ENCODE measurements around the gene CCDC27.

CCDC27 gene

DNA sequence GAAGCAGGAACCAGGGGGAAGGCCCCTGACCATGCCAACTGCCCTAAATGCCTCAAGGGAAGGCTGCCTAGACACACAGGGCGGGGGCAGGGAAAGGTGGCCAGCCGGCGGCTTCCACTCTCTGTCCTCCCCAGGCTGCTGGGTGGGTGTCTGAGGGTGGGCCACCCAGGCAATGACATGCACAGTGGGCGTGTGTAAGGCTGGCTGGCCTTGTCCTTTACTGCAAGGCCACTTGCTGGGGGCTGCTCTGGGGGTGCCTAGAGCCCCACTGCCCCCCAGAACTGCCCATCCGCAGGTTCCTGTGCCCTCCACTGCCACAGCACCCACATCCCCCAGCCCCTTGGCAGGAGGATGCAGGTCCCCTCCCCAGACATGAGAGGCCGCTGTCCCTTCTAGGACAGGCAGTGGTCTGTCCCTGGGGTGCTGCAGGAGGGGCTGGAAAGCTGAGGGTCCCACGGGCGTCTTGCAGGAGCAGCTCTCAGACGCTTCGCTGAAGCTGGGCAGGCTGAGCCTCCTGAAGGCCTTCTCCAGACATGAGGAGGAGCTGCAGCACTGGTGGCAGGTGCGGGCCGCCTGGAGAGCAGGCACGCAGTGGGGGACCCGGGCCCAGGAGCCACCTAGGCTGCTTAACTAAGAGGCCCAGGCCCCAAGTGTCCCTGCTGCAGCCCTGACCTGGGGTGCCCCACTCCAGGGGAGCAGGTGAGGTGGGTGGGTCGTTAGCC lies 10.1 kb downstream of the CCDC27 start:
- no peak for DNase-seq

DNA sequence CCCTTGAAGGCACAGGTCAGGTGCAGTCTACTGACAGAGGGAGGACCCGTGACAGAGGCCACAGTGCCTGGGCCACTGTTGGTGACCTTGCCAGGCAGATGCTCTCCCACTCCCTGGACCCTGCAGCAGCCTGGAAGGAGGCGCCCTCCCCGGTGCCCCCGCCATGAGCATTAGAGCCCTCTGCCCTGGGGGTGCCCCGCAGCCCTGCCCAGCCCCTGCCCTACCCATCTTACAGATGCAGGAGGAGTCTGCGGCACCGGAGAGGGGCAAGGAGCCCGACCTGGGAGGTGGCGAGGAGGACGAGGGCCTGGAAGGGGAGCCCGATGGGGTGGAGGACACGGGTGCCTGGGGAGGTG lies 10.6 kb downstream of the CCDC27 start:
- DNase-seq, result no peak

DNA sequence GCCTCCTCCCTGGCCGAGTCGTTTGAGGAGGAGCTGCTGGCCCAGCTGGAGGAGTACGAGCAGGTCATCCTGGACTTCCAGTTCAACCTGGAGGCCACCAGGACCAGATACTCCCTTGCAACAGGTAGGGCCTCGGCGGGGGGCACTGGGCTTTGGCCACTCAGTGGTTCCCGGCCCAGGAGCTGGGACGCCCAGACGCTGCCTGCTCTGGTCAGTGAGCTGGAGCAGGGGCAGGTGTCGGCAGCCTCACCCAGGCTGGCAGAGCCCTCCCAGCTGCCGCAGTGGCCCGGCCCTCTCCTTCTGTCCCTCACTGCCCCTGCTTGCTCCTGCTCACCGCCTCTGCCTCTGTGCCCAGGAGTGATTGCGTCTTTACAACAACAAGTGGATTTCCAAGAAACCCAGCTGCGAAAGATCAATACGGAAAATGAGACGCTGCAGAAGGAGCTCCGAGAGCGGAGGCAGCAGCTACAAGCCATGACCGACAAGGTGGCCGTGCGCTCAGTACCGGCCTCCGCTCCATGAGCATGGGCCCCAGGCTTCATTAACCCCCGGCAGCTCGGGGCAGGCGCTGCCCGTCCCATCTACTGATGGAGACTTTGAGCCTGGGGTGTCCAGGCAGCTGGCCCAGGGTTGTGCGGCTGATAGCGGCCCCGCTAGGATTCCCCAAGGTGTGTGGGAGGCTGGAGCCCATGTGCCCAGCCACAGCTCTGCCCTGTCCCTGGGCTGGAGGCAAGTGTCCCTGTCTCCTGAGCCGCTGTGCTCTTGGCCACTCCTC lies 11.3 kb downstream of the CCDC27 start:
- no peak for DNase-seq

DNA sequence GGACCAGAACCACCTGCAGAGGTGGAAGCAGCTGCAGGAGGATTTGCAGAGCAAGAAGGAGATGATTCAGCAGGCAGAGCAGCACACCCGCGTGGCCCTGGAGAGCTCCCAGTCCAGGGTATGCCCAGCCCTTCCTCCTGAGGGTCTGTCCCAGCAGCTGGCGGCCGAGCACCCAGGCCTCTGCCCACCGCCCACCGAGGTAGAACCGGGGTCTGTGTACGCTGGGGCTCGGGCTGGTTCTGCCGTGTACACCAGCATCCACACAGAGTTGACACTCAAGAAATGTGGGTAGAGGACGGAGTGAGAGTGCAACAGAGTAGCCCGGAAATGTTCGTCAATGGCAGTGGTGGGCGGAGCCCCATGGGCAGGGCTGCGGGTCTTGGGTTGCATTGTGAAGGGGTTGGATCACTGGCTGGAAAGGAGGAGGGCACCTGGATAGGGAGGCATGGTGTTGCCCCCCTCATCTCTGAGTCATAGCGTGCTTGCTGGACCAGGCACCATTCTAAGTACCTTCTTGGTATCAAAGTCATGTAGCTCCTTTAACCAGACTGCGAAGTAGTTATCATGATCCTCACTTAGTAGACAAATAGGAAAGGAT lies 15.2 kb downstream of the CCDC27 start:
- DNase-seq, result no peak

DNA sequence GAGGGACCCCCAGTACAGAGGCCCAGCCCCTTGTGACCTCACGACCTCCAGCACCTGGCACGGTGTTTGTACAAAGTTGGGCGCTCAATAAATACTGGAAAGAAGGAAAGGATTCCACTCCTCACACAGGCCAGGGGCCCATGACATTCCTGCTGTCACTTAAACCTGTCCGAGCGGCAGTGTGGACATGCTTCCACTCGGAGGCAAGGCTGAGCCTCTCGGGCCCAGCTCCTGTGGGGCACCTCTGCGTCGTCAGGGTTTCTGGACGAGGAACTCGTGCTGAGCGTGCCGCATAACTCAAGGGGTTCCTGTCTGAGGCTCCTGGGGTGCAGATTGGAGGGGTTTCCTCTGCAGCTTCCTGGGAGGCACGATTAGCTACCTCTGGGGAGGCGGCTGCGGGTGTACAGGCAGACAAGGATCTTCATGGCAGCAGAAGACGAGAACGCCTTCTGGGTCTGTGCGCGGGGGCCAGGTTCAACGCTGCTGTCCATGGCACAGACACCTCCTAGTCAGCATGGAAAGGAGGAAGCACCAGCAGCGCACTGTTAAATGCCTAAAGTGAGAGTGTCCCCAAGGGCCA lies 16.7 kb downstream of the CCDC27 start:
- DNase-seq, result no peak

DNA sequence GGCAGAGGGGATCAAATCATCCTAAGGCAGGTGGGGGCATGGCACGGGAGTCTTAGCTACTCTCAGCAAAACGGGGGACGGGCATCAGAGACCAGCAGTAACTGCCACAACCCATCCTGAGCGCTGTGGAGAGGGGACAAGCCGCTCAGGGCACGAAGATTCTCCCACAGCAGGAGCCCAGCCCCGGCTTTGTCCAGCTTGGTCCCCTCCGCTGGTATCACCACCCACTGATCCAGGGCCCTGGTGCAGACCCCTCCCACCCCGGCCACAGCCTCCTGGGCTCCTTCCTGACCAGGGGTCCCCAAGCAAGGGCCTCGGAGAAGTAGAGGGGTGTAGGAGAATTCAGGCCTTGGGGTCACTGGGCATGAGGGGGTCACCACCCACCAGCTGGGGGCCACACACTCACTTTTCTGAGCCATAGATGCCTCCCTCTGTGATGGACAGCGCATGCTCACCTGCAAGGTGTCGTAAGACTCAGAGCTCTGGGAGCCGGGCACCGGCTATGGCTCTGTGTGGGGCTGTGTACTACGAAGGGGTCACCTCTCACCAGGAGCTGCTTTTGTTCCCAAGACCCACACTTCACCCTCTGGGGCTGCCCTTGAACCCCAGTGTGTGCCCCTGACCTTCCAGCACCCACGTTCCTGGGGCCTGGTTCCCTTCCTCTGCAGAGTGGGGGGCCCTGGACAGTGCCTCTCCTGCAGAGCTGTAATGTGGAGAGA lies 18.0 kb downstream of the CCDC27 start:
- no peak for DNase-seq

DNA sequence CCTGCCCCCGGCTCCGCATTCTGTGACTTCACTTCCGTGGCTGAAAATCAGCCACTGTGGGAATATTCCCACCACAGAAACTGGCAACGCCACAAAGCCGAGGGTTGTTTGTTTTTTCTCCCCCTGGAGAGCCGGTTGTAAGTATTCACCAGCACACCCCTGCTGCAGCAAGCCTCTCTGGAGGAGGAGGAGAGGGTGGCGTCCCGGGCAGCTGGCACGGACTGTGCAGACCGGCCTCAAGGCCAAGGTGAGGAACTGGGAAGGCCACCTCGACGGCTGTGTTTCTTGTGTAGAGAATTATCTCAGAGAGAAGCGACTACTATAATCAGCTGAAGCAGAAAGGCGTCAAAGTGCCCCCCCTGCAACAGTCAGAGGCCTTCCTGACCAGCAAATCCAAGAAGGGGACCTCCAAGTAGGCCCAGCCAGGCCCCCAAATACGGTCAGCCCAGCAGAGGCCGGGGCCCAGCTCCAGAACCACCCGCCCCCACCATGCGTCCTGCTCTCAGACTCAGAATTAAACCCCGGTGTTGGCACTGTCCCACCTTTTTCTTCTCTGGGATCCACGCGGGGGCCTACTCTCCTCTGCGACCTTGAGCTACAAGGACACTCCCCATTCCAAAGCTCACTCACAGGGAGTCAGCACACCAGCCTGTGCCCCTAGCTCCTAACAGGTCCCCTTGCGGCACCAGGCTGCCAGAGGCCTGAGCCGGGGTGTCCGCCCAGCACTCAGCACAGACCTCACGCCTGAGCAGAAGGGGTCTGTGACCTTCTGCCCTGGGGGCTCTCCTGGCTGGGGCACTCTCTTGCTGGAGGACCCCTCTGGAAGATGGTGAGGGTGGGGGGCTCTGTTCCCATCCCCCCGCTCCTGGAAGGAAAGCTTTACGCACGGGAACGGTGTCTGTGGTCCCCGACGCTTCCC lies 19.1 kb downstream of the CCDC27 start:
- DNase-seq, result no peak

DNA sequence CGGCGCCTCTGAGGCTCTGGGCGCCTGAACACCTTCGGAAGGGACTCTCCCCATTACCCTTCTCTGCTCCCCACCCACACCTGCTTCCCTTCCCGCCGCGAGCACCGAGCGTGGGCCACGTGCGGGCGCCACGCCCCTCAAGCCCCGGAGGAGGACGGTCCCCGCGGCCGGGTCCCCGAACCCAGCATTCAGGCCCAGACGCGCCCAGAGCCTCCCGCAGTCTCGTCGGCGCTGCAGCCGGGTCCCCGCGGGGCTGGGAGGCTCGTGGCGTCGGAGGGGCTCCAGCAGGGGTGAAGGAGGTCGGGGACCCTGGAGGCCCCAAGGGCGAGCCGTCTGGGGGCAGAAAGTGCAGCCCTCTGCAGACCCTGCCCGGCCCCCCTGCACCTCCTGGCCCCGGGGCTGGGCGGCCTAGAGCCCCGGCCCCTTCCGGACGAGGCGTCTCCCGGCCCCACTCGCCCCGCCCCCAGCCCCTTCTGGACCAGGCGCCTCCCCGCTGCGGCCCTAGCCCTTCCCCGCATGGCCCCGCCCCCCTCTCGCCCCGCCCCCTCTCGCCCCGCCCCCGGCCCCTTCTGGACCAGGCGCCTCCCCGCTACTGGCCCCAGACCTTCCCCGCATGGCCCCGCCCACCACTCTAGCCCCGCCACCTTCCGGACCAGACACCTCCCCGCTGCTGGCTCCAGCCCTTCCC lies 19.9 kb downstream of the CCDC27 start:
- peak; percentile 94 for DNase-seq

DNA sequence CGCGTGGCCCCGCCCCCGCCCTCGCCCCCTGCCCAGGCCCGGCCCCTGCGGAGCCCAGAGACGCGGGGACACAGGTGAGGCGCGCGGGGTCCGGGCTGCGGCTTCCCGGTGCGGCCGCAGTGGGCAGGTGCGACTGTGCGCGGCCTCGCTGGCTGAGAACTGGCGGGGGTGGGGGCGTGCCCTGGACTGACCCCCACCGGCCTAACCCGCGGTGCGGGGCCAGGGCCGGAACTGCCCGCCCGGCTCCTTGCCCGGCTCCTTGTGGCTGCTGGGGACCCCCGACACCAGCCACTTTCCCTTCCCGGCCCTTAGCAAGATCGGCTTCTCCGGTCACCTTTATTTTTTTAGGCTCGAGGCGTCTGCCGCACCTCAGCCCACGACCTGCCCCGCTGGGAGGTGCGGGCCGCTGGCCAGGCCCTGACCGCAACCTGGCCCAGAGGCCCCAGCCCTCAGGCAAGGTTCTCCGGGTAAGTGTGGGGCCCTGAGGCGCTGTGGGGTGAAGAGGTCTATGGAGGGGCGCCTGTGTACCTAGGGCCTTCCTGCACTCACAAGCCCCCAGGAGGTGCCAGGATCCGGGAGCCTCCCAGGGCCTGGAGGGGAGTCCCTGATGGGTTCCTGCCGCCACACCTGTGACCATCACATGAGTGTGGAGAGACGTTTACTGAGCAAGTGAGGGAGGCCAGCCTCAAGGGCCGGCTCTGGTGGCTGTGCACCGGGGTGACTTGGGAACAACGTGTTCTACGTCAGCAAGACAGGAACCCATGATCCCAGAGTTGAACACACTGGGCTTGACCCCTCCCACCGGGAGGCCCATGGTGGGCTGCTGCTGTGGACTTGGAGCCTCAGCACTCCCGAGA lies 20.7 kb downstream of the CCDC27 start, which contains the start of gene SMIM1:
SMIM1 (plus strand) TSS at position 35 of the 857 bp plus-strand sequence. CDS start 2,625 bp downstream, outside the sequence.
- DNase-seq, result no peak

DNA sequence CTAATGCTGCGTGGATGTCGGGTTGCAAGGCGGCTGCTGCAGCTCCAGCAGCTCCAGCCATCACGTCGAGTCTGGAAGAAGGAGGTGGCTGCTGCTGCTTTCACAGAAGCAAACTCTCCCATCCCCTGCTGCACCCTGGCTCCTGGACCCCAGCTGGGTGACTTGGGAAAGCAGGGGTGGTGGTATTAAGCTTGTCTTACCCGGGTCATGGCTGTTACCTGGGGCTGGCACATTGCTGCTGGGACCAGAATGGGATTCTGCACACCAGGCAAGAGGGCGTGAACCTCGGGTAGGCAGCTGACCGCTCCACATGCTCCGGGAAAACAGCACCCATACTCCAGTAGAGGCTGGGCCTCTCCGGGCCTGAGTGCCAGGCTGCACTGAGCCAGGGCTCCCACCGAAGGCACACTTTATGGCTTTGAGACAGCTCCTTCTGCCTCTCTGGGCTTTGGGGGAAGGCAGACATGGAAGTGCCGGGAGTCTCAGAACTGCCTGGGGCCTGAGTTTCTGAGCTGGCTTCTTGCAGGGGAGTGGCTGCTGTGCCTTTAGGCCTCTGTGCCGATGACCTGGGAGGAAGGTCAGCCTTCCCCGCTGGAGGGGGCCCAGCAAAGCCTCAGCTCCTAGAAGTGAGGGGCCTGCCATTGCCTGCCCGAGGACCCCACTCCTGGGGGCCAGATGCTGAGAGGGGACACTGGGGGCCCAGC lies 21.5 kb downstream of the CCDC27 start:
- no peak for DNase-seq

DNA sequence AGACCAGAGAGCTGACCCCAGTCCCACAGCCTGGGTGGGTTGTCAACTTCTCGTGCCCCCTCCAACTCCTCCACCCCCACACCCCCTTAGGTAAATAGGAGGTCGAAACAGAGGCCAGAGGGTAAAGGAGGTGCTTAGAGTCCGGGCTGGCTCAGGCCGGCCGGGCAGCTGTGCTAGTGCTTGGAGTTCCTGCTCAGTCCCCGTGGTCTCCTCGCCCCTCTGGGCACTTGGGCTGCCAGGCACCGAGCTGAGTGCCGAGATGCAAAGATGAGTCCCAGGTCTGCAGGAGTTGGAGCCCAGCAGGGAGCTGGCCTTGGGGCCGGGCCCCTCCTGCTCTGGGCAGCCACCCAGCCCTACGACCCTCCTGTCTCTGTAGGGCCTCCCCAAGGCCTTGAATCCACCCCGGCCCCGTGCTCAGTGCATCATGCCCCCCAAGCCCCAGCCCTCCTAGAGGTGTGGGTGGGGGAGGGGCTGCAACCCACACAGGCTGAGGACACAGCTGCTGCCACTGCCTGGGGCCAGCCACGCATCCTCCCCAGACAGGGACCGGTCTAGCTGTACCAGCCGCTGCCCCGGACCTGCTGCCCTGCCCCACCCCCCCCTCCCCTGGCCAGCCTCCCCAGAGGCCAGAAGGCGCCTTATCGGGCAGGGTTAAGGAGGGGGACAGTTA lies 22.2 kb downstream of the CCDC27 start:
- no peak for DNase-seq

DNA sequence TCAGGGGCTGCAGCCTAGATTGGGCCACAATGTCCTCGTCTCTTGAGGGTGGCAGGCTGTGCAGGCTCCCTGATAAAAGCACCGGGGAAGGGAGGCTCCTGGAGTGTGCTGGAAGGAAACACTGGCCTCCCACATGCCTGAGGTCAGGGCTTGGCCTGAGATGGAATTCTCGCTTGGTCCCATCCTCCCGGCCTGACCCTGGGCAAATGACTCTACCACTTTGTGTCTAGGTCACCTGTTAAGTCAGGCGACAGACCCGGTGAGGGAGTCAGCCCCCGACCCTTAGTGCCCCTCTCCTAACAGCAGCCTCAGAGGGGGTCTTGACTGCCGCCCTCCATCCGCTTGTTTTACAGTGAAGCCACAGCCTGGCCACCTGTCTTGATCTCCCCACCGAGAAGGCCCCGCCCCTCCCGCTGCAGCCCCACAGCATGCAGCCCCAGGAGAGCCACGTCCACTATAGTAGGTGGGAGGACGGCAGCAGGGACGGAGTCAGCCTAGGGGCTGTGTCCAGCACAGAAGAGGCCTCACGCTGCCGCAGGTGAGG lies 22.8 kb downstream of the CCDC27 start:
- no peak for DNase-seq

DNA sequence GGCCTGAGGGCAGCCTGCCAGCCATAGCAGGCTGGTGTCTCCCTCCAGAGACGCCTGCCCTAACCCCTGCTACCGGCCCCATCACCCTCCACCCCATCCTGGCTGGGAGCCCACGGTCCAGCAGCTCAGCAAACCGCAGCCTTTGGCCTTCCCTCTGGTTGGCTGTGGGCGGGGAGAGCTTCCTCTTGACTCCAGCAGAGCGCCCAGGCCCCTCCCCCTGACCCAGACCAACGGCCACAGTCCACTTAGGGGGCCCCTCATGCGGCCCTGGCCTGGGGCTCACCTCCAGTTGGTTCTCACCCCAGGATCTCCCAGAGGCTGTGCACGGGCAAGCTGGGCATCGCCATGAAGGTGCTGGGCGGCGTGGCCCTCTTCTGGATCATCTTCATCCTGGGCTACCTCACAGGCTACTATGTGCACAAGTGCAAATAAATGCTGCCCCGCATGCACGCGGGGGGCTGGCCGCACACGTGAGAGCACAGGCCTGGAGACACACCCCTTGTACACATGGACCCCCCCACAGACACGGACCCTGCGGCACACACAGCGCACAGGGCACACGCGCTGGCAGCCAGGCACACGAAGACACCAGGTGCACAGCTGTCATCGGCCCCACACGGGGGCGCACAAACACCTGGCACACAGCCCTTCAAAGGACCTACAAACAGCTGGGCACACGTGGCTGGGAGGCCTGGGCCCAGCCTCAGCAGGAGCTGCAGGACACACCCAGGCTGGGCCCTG lies 23.4 kb downstream of the CCDC27 start:
- peak; percentile 56 for DNase-seq

DNA sequence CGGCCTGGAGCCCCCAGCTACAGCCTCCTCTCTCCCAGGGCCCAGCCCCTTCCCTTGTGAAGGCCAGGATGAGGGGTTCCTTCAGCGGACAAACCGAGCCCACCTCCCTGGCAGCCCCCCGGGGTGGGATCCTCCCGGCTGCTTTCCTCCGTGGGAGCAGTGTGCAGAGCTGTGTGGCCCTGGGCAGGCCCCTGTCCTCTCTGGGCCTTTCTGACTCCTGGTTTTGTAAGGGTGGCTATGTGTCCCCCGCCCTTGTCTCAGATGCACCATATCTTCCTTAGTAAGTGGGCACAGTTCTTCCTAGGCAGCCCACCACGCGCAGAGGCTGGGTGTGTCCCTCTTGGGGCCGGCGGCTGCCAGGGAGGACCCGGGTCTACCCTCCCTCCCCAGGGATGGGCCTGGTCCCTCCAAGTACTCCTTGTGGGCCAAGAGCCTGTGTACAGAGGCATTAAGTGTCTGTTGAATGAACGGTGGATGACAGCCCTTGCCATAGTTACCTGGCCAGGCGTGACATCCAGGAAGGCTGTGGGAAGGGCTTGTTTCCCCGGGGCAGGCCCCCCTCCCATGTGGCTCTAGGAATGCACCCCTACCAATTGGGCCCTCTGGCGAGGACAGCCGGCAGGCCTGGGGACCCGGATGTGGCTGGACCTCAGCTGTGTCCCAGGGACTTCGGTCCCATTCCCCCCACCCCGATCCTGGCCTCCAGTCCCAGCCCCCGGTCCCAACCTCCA lies 24.1 kb downstream of the CCDC27 start:
- no peak for DNase-seq

DNA sequence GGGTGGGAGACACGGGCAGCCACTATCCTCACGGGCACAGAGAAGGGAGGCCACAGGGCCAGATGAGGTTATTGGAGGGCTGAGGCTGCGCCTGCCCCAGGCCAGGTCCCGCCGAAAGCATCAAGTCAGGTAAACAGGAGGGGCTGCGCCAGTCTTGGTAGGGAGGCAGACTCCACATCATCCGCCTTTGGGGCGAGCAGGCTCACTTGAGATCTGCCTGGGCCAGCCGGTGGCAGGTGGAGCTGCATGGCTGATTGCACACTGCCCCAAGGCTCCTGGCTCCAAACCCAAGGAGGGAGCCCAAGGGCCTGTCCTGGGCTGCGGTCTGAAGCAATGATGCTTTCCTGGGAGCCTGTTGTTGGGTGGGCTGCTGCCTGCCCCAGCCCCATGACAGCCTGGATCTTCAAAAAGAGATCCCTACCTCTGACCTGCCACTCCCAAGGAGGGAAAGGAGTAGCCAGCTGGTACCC lies 24.9 kb downstream of the CCDC27 start:
- DNase-seq, result no peak

DNA sequence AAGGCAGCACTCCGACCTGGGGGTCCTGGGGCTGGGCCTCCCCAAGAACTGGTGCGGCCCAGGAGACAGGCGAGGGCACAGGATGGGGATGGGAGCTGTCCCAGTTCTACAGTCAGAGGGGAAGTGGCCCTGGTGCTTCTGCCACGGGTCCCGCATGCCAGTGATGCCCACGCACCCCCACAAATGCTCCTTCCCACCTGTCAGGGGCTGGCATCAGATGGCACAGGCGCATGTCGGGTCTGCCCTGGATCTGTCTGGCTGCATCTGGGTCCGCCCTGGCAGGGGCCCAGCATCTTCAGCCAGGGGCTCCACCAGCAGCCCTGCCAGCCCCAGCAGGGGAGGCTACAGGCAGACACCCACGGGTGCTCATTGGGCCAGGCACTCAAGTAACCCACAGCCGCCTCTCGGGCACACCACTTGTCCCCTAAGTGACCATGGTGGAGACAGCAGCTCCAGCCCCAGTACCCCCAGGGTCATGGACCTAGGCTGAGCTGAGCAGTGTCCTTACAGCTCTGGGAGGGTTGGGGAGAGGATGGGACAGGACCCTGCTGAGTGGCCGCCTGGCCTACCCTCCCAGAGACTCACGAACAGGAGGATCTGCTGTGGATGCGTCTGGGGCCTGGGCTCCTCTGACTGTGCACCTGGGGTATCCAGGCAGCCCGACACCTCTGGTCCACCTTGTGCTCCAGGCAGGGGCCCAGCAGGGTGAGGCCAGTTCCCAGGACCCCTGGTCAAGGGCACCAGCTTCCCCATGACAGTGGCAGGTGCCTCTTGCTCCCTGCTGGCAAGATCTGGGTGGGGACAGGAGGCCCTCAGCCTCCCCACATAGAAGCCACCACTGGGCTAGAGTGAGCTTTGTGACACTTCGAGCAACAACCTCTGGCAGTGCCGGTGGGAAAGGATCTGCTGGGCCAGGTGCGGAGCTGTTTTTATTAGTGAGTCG lies 25.7 kb downstream of the CCDC27 start:
- no peak for DNase-seq

All from CD4-positive, alpha-beta T cell treated with Interleukin-15 for 1 hour (primary cell).